GM21381 (cell line): ENCODE measurements around the gene C2orf42.
"Not testable (repeated sequence)": the region's sequence is repeated elsewhere in the genome, so short reads cannot be mapped to it uniquely, and the experiment has no call there.

Experiments used
- ATAC-seq: cut with Tn5 transposase; IDR thresholded peaks from one replicate; pipeline ENCODE4 v1.9.1; 2021; ENCODE audit warnings: mild to moderate bottlenecking, moderate library complexity; ENCODE audit not compliant: unreplicated experiment

C2orf42 gene

GRCh38 chr2:70111752-70112591 lies 78.8 kb downstream of the C2orf42 start:
- ATAC-seq = no peak

- ATAC-seq = not testable (repeated sequence)
Measured at GRCh38 chr2:70110397-70110796, 80.4 kb downstream of the C2orf42 start.

- not testable (repeated sequence) for ATAC-seq
Measured at GRCh38 chr2:70106138-70106537, 84.7 kb downstream of the C2orf42 start.

GRCh38 chr2:70104231-70105111 lies 86.3 kb downstream of the C2orf42 start:
- ATAC-seq = no peak

GRCh38 chr2:70103531-70104061 lies 87.2 kb downstream of the C2orf42 start:
- ATAC-seq = no peak

GRCh38 chr2:70102323-70102905 lies 88.4 kb downstream of the C2orf42 start:
- ATAC-seq = not testable (repeated sequence)

- ATAC-seq = not testable (repeated sequence)
Measured at GRCh38 chr2:70101686-70102085, 89.1 kb downstream of the C2orf42 start.

- ATAC-seq = no peak
Measured at GRCh38 chr2:70101174-70101573, 89.6 kb downstream of the C2orf42 start.
